GM15510 (cell line): Measurements from ENCODE around the gene NATD1.

Source experiments
- POLR2A ChIP-seq: IDR thresholded peaks from 3 replicates; pipeline ENCODE4 v1.6.1; 2011; ENCODE audit warnings: borderline replicate concordance; ENCODE audit not compliant: insufficient read length; ENCODE audit errors: extremely low read depth

NATD1 gene

GRCh38 chr17:21284319-21285163 is 31.3 kb upstream of the NATD1 start, which contains the start of gene MAP2K3:
Gene MAP2K3, plus strand, starts transcription at chr17:21284711. Its CDS starts 210 bp downstream, at chr17:21284921.
- TF ChIP-seq POLR2A = peak; percentile 86

- no peak for TF ChIP-seq POLR2A
These were observed 30.5 kb upstream of the NATD1 start for GRCh38 chr17:21283482-21284318.

GRCh38 chr17:21282850-21283249 is 29.6 kb upstream of the NATD1 start:
- no peak for TF ChIP-seq POLR2A

DNA sequence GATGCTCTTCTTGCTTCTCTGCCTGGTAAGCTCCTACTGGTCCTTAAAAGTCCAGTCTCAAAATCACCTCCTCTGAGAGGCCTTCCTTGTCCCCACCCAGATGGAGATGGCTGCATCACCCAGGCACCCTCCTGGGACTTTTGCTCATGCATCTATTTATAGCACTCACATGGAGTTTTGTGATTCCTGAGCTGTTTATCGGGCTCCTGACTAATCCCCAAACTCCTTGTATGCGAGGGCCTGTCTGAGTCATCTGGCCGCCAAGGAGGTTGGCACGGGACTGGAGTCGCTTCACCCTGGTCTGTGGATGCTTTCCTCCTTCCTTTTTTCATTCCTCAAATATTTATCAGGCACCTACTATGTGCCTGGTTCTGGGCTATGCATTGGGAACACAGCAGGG is 29.0 kb upstream of the NATD1 start:
- TF ChIP-seq POLR2A = no peak

GRCh38 chr17:21280081-21280518 is 26.9 kb upstream of the NATD1 start:
- TF ChIP-seq POLR2A = no peak

GRCh38 chr17:21279582-21279981 is 26.4 kb upstream of the NATD1 start:
- no peak for TF ChIP-seq POLR2A

GRCh38 chr17:21279198-21279535 is 26.0 kb upstream of the NATD1 start:
- TF ChIP-seq POLR2A = no peak

DNA sequence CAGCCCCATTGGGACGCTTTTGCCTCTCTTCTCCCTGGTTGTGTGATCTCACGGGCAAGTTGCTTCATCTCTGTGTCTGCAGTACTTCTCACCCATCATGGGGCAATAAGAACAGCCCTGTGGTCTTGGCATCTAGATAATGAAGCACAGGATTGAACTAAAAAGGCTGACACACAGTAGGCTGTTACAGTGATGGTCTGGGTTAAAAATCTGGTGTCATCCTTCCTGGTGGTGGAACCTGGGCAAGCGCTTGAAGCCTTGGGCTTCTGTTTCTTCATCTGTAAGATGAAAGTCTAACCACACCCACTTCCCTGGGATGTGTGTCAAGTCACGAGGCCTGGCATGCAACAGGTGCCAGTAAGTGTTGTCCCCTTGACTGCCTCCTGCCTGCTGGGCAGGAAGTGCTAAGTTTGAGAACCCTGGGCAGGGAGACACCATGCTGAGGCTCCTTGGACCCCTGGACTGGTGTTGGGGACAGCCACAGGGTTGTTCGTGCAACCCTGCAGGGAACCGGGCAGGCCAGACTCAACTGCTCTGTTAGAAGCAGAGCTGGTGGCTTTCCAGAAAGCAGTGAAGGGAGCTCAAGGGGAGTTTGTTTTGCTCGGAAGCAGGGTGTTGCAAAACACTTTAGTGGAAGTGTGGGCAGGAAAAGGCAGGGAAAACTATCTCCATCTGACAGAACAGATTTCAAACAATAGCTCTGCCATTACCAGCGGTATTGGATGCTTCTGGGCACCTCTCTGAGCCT is 25.4 kb upstream of the NATD1 start:
- no peak for TF ChIP-seq POLR2A

GRCh38 chr17:21277332-21277731 is 24.1 kb upstream of the NATD1 start:
- TF ChIP-seq POLR2A = no peak

DNA sequence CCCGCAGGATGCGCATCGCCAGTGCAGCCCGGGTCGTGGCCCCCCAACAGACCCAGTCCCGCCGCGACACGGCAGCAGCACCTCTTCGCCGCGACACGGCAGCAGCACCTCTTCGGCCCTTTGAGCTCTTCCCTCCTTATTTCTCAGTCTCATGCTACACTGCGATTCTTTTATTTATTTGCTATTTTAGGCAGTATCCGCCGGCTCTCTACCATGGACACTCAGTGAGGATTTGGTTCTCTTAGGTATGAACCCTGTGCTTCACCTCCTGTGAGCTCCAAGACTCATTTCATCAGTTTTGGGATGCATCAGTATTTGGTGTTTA is 23.0 kb upstream of the NATD1 start:
- no peak for TF ChIP-seq POLR2A

- TF ChIP-seq POLR2A = peak; percentile 82
These were observed 22.5 kb upstream of the NATD1 start for GRCh38 chr17:21275579-21276263.

DNA sequence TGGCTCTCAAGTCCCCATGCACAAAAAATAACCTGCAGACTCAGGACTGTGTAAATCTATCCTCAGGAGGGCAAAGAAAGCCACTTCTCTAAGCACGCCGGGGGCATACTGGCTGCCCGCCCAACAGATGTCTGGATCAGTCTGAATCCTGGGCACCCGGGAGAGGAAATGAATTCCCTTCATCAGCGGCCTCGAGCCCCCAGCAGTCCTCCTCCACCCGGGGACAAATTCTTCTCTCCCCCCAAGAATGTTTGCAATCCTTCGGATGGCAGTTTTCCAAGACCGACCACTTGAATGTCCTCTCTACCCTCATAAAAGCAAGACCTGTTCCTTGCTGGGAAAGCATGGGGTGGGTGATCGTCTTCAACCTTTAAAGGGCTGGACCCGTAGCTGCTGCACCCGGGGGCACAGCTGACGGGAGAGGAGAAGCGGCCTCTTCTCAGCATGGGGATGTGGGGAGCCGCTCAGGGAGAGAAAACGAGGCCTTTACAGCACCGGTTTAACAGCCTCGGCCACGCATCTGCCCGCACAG is 21.9 kb upstream of the NATD1 start:
- TF ChIP-seq POLR2A = no peak

GRCh38 chr17:21272881-21273792 is 19.9 kb upstream of the NATD1 start:
- TF ChIP-seq POLR2A = no peak
